HEK293 (cell line): ENCODE data around the gene OR1K1.

ENCODE experiments used
- FEZF1 ChIP-seq: fragments of 450-650 bp; formaldehyde crosslinking; IDR thresholded peaks from 2 replicates; pipeline ENCODE4 v1.5.1; 2016; ENCODE audit warnings: missing biosample characterization, missing genetic modification characterization
- RBAK ChIP-seq: fragments of 450-650 bp; formaldehyde crosslinking; IDR thresholded peaks from 2 replicates; pipeline ENCODE4 v1.5.1; 2016; ENCODE audit warnings: missing biosample characterization, missing genetic modification characterization
- SALL2 ChIP-seq: fragments of 450-650 bp; formaldehyde crosslinking; IDR thresholded peaks from 2 replicates; pipeline ENCODE4 v1.5.0; 2017; ENCODE audit warnings: missing biosample characterization, mild to moderate bottlenecking, missing genetic modification characterization, borderline replicate concordance
- ZFP41 ChIP-seq: fragments of 450-650 bp; formaldehyde crosslinking; IDR thresholded peaks from 2 replicates; pipeline ENCODE4 v1.5.1; 2016; ENCODE audit warnings: missing biosample characterization, missing genetic modification characterization, borderline replicate concordance
- ZNF114 ChIP-seq: fragments of 450-650 bp; formaldehyde crosslinking; IDR thresholded peaks from 2 replicates; pipeline ENCODE4 v1.5.0; 2017; ENCODE audit warnings: missing biosample characterization, missing genetic modification characterization
- ZNF202 ChIP-seq: fragments of 450-650 bp; formaldehyde crosslinking; IDR thresholded peaks from 2 replicates; pipeline ENCODE4 v1.5.1; 2016; ENCODE audit warnings: missing biosample characterization, missing genetic modification characterization, borderline replicate concordance
- ZNF214 ChIP-seq: fragments of 450-650 bp; formaldehyde crosslinking; IDR thresholded peaks from 2 replicates; pipeline ENCODE4 v1.5.1; 2017; ENCODE audit warnings: missing biosample characterization, mild to moderate bottlenecking, missing genetic modification characterization, borderline replicate concordance
- ZNF223 ChIP-seq: fragments of 450-650 bp; formaldehyde crosslinking; IDR thresholded peaks from 2 replicates; pipeline ENCODE4 v1.5.1; 2016; ENCODE audit warnings: missing biosample characterization, missing genetic modification characterization
- ZNF292 ChIP-seq: fragments of 450-650 bp; formaldehyde crosslinking; IDR thresholded peaks from 2 replicates; pipeline ENCODE4 v1.5.1; 2016; ENCODE audit warnings: low read depth, missing biosample characterization, missing genetic modification characterization, borderline replicate concordance
- ZNF335 ChIP-seq: fragments of 450-650 bp; formaldehyde crosslinking; conservative IDR thresholded peaks from 2 replicates; pipeline ENCODE4 v1.5.1; 2016; ENCODE audit warnings: missing biosample characterization, missing genetic modification characterization
- ZNF48 ChIP-seq: fragments of 450-650 bp; formaldehyde crosslinking; IDR thresholded peaks from 2 replicates; pipeline ENCODE4 v1.5.1; 2016; ENCODE audit warnings: missing biosample characterization, missing genetic modification characterization
- ZNF530 ChIP-seq: fragments of 450-650 bp; formaldehyde crosslinking; IDR thresholded peaks from 2 replicates; pipeline ENCODE4 v1.5.1; 2016; ENCODE audit warnings: low read depth, missing biosample characterization, missing genetic modification characterization
- ZNF548 ChIP-seq: fragments of 450-650 bp; formaldehyde crosslinking; IDR thresholded peaks from 2 replicates; pipeline ENCODE4 v1.5.1; 2016; ENCODE audit warnings: missing biosample characterization, missing genetic modification characterization
- ZNF549 ChIP-seq: fragments of 450-650 bp; IDR thresholded peaks from 2 replicates; pipeline ENCODE4 v1.5.1; 2018; ENCODE audit warnings: missing biosample characterization, missing genetic modification characterization, mild to moderate bottlenecking, inconsistent platforms, moderate library complexity
- ZNF555 ChIP-seq: fragments of 450-650 bp; formaldehyde crosslinking; conservative IDR thresholded peaks from 2 replicates; pipeline ENCODE4 v1.5.1; 2017; ENCODE audit warnings: missing biosample characterization, mild to moderate bottlenecking, missing genetic modification characterization, inconsistent platforms
- ZNF654 ChIP-seq: fragments of 450-650 bp; formaldehyde crosslinking; IDR thresholded peaks from 2 replicates; pipeline ENCODE4 v1.5.1; 2016; ENCODE audit warnings: low read depth, missing biosample characterization, missing genetic modification characterization
- ZNF701 ChIP-seq: fragments of 450-650 bp; formaldehyde crosslinking; IDR thresholded peaks from 2 replicates; pipeline ENCODE4 v1.5.1; 2016; ENCODE audit warnings: missing biosample characterization, missing genetic modification characterization
- ZXDB ChIP-seq: fragments of 450-650 bp; formaldehyde crosslinking; IDR thresholded peaks from 2 replicates; pipeline ENCODE4 v1.5.1; 2016; ENCODE audit warnings: missing biosample characterization, missing genetic modification characterization
- TF ChIP-seq, protein P1 (sequence below): fragments of 450-650 bp; formaldehyde crosslinking; IDR thresholded peaks from 2 replicates; pipeline ENCODE4 v1.5.1; 2016; ENCODE audit warnings: missing biosample characterization, missing genetic modification characterization
- TF ChIP-seq, protein P2 (sequence below): fragments of 450-650 bp; formaldehyde crosslinking; IDR thresholded peaks from 2 replicates; pipeline ENCODE4 v1.5.1; 2016; ENCODE audit warnings: missing biosample characterization, missing genetic modification characterization
- TF ChIP-seq, protein P3 (sequence below): fragments of 450-650 bp; formaldehyde crosslinking; conservative IDR thresholded peaks from 2 replicates; pipeline ENCODE4 v1.5.1; 2016; ENCODE audit warnings: low read depth, missing biosample characterization, missing genetic modification characterization
- TF ChIP-seq, protein P4 (sequence below): fragments of 450-650 bp; formaldehyde crosslinking; conservative IDR thresholded peaks from 2 replicates; pipeline ENCODE4 v1.5.1; 2016; ENCODE audit warnings: low read depth, missing biosample characterization, missing genetic modification characterization

OR1K1 gene

DNA sequence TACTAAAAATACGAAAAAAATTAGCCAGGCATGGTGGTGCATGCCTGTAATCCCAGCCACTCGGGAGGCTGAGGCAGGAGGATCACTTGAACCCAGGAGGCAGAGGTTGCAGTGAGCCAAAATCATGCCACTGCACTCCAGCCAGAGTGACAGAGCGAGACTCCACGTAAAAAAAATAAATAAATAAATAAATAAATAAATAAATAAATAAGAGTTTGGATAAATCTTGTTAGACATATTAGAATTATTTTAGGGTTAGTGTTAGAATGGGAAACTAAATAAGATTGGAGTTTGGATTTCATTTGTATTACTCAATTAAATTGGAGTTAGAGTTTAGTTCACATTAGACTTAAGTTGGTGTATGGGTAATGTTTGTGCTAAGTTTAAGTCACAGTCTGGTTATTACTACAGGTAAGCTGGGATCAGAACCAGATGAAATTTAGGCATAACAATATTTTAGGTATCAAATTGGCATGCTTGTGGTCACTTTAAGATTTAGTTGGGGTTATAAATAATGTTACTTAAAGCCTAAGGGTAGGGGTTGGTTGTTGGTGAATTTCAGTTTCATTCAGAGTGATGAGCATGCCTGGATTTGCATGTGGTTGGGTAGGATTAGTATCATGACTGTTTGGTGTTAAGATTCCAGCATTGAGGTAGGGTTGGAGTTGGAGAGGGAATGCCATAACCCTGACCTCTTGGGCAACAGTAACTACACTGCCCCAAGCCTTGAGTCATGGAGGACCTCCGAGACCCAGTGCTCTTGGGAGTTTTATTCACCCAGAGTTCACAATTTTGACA is 7.9 kb upstream of the OR1K1 start (continued):
- TF ChIP-seq ZNF548 (tag by site-specific recombination) = no peak
- peak; percentile 40 for TF ChIP-seq ZNF555 (tag by site-specific recombination)
- TF ChIP-seq ZNF48 (tag by site-specific recombination) = no peak
- TF ChIP-seq ZNF530 (tag by site-specific recombination) = no peak
- TF ChIP-seq, protein P1, sequence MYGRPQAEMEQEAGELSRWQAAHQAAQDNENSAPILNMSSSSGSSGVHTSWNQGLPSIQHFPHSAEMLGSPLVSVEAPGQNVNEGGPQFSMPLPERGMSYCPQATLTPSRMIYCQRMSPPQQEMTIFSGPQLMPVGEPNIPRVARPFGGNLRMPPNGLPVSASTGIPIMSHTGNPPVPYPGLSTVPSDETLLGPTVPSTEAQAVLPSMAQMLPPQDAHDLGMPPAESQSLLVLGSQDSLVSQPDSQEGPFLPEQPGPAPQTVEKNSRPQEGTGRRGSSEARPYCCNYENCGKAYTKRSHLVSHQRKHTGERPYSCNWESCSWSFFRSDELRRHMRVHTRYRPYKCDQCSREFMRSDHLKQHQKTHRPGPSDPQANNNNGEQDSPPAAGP = no peak
- TF ChIP-seq ZNF214 = no peak
- no peak for TF ChIP-seq ZNF223 (tag by site-specific recombination)
- TF ChIP-seq, protein P2, sequence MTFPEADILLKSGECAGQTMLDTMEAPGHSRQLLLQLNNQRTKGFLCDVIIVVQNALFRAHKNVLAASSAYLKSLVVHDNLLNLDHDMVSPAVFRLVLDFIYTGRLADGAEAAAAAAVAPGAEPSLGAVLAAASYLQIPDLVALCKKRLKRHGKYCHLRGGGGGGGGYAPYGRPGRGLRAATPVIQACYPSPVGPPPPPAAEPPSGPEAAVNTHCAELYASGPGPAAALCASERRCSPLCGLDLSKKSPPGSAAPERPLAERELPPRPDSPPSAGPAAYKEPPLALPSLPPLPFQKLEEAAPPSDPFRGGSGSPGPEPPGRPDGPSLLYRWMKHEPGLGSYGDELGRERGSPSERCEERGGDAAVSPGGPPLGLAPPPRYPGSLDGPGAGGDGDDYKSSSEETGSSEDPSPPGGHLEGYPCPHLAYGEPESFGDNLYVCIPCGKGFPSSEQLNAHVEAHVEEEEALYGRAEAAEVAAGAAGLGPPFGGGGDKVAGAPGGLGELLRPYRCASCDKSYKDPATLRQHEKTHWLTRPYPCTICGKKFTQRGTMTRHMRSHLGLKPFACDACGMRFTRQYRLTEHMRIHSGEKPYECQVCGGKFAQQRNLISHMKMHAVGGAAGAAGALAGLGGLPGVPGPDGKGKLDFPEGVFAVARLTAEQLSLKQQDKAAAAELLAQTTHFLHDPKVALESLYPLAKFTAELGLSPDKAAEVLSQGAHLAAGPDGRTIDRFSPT (tag by site-specific recombination) = no peak
- no peak for TF ChIP-seq ZNF335 (tag by site-specific recombination)
- TF ChIP-seq ZNF549 (tag by site-specific recombination) = no peak
- no peak for TF ChIP-seq SALL2 (tag by site-specific recombination)
- TF ChIP-seq, protein P3, sequence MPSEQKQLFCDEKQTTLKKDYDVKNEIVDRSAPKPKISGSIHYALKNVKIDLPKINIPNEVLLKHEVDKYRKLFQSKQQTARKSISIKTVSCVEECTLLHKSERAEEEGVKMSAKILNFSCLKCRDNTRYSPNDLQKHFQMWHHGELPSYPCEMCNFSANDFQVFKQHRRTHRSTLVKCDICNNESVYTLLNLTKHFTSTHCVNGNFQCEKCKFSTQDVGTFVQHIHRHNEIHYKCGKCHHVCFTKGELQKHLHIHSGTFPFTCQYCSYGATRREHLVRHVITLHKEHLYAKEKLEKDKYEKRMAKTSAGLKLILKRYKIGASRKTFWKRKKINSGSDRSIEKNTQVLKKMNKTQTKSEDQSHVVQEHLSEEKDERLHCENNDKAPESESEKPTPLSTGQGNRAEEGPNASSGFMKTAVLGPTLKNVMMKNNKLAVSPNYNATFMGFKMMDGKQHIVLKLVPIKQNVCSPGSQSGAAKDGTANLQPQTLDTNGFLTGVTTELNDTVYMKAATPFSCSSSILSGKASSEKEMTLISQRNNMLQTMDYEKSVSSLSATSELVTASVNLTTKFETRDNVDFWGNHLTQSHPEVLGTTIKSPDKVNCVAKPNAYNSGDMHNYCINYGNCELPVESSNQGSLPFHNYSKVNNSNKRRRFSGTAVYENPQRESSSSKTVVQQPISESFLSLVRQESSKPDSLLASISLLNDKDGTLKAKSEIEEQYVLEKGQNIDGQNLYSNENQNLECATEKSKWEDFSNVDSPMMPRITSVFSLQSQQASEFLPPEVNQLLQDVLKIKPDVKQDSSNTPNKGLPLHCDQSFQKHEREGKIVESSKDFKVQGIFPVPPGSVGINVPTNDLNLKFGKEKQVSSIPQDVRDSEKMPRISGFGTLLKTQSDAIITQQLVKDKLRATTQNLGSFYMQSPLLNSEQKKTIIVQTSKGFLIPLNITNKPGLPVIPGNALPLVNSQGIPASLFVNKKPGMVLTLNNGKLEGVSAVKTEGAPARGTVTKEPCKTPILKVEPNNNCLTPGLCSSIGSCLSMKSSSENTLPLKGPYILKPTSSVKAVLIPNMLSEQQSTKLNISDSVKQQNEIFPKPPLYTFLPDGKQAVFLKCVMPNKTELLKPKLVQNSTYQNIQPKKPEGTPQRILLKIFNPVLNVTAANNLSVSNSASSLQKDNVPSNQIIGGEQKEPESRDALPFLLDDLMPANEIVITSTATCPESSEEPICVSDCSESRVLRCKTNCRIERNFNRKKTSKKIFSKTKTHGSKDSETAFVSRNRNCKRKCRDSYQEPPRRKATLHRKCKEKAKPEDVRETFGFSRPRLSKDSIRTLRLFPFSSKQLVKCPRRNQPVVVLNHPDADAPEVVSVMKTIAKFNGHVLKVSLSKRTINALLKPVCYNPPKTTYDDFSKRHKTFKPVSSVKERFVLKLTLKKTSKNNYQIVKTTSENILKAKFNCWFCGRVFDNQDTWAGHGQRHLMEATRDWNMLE (tag by site-specific recombination) = peak; percentile 57; the same call in 1 of the 2 replicates
- no peak for TF ChIP-seq ZNF114
- TF ChIP-seq ZNF701 (tag by site-specific recombination) = no peak
- TF ChIP-seq, protein P4, sequence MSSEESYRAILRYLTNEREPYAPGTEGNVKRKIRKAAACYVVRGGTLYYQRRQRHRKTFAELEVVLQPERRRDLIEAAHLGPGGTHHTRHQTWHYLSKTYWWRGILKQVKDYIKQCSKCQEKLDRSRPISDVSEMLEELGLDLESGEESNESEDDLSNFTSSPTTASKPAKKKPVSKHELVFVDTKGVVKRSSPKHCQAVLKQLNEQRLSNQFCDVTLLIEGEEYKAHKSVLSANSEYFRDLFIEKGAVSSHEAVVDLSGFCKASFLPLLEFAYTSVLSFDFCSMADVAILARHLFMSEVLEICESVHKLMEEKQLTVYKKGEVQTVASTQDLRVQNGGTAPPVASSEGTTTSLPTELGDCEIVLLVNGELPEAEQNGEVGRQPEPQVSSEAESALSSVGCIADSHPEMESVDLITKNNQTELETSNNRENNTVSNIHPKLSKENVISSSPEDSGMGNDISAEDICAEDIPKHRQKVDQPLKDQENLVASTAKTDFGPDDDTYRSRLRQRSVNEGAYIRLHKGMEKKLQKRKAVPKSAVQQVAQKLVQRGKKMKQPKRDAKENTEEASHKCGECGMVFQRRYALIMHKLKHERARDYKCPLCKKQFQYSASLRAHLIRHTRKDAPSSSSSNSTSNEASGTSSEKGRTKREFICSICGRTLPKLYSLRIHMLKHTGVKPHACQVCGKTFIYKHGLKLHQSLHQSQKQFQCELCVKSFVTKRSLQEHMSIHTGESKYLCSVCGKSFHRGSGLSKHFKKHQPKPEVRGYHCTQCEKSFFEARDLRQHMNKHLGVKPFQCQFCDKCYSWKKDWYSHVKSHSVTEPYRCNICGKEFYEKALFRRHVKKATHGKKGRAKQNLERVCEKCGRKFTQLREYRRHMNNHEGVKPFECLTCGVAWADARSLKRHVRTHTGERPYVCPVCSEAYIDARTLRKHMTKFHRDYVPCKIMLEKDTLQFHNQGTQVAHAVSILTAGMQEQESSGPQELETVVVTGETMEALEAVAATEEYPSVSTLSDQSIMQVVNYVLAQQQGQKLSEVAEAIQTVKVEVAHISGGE (tag by site-specific recombination) = 0 out of 2 replicates have a peak, but pooled peaks have one; percentile 48
- TF ChIP-seq ZXDB (tag by site-specific recombination) = no peak
- no peak for TF ChIP-seq ZFP41 (tag by site-specific recombination)
- no peak for TF ChIP-seq FEZF1
- TF ChIP-seq RBAK (tag by site-specific recombination) = no peak
- TF ChIP-seq ZNF654 (tag by site-specific recombination) = peak; percentile 13; the same call in 1 of the 2 replicates
- TF ChIP-seq ZNF292 (tag by site-specific recombination) = no peak
- no peak for TF ChIP-seq ZNF202 (tag by site-specific recombination)
